GM11168 (cell line): ENCODE results near the gene SLC25A10.

Source experiments
- in situ Hi-C: fragments of 300-500 bp; cut with MboI; formaldehyde crosslinking; loops from one replicate; pipeline ENCODE4 v1.12.0; 2022; ENCODE audit warnings: low sequenced_read_pairs; ENCODE audit not compliant: unreplicated experiment

Gene SLC25A10

GRCh38 chr17:81703747-81704654, 8.1 kb upstream of the SLC25A10 start:
- in situ Hi-C loops = no loop called here

GRCh38 chr17:81705518-81706231, 6.4 kb upstream of the SLC25A10 start:
- in situ Hi-C loops = no loop called here

- in situ Hi-C loops = no loop called here
Measured at GRCh38 chr17:81706232-81706611, 5.9 kb upstream of the SLC25A10 start.

GRCh38 chr17:81706757-81707624, 5.1 kb upstream of the SLC25A10 start:
- in situ Hi-C loops = no loop called here

GRCh38 chr17:81707725-81708646, 4.1 kb upstream of the SLC25A10 start:
- in situ Hi-C loops = no loop called here

GRCh38 chr17:81708739-81709185, 3.3 kb upstream of the SLC25A10 start:
- in situ Hi-C loops = no loop called here

GRCh38 chr17:81710514-81711308, 1.4 kb upstream of the SLC25A10 start:
- in situ Hi-C loops = no loop called here

GRCh38 chr17:81712468-81713003, 452 bp downstream of the SLC25A10 start:
- in situ Hi-C loops = no loop called here

- in situ Hi-C loops = no loop called here
Measured at GRCh38 chr17:81713004-81713555, 996 bp downstream of the SLC25A10 start.

GRCh38 chr17:81713556-81714411, 1.7 kb downstream of the SLC25A10 start:
- in situ Hi-C loops = no loop called here

GRCh38 chr17:81714412-81715106, 2.5 kb downstream of the SLC25A10 start:
- in situ Hi-C loops = no loop called here

- in situ Hi-C loops = no loop called here
Measured at GRCh38 chr17:81715107-81715871, 3.2 kb downstream of the SLC25A10 start.

GRCh38 chr17:81715872-81716673, 4.0 kb downstream of the SLC25A10 start:
- in situ Hi-C loops = no loop called here

GRCh38 chr17:81716674-81716996, 4.6 kb downstream of the SLC25A10 start:
- in situ Hi-C loops = no loop called here

GRCh38 chr17:81717049-81717765, 5.1 kb downstream of the SLC25A10 start:
- in situ Hi-C loops = no loop called here
